HUES48 (cell line): Measurements from ENCODE around the gene HIPK2.

Experiments used
- H3K27ac ChIP-seq: one replicate; pipeline ENCODE4 v1.7.0; 2013; ENCODE audit warnings: low read depth, low read length, inconsistent platforms
- H3K27me3 ChIP-seq: 2 replicates; pipeline ENCODE4 v1.6.1; 2013; ENCODE audit warnings: mild to moderate bottlenecking, low read length; ENCODE audit not compliant: control insufficient read depth, insufficient read depth
- H3K36me3 ChIP-seq: 2 replicates; pipeline ENCODE4 v1.6.1; 2013; ENCODE audit warnings: low read length; ENCODE audit not compliant: control insufficient read depth, insufficient read depth
- H3K4me1 ChIP-seq: 2 replicates; pipeline ENCODE4 v1.6.1; 2013; ENCODE audit warnings: mild to moderate bottlenecking, low read length; ENCODE audit not compliant: control insufficient read depth, insufficient read depth
- H3K4me3 ChIP-seq: 2 replicates; pipeline ENCODE4 v1.5.1; 2013; ENCODE audit warnings: mild to moderate bottlenecking, low read depth, low read length
- H3K9ac ChIP-seq: 2 replicates; pipeline ENCODE4 v1.6.1; 2013; ENCODE audit warnings: mild to moderate bottlenecking, low read depth, low read length, moderate library complexity
- H3K9me3 ChIP-seq: 2 replicates; pipeline ENCODE4 v1.6.1; 2013; ENCODE audit warnings: low read length; ENCODE audit not compliant: control insufficient read depth, insufficient read depth

Gene HIPK2

GRCh38 chr7:139811066-139811465, 33.3 kb upstream of the HIPK2 start:
- no peaks in the 10 kb centered on the region for H3K4me1 ChIP-seq
- H3K36me3 ChIP-seq: no peaks in the 10 kb centered on the region
- no peak overlapping the region for H3K4me3 ChIP-seq
- H3K9ac ChIP-seq: no peak overlapping the region
- H3K27me3 ChIP-seq: no peaks in the 10 kb centered on the region
- H3K9me3 ChIP-seq: no peaks in the 10 kb centered on the region
- H3K27ac ChIP-seq: no peak overlapping the region

DNA sequence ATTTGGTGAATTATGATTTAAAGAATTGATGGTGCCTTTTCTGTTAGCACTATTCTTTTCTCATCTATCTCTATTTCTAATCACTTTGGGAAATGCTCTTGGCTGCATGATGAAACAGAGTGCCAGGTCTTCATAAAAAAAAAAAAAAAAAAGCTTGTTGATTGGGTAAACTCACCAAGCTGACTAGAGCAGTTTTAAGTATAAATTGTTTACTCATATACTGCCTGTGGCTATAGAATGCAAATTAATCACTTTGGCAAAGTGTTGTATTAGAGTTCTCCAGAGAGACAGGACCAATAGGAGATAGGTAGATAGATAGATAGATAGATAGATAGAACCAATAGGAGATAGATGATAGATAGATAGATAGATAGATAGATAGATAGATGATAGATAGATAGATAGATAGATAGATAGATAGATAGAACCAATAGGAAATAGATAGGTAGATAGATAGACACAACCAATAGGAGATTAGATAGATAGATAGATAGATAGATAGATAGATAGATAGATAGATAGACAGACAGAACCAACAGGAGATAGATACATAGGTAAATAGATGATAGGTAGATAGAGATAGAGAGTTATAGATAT, 31.1 kb upstream of the HIPK2 start:
- Histone ChIP-seq H3K4me3 (no peak overlapping the region), H3K27ac (no peak overlapping the region), H3K27me3 (no peaks in the 10 kb centered on the region), H3K4me1 (no peaks in the 10 kb centered on the region), H3K9me3 (peaks cover 9% of the 10 kb centered on the region), H3K36me3 (no peaks in the 10 kb centered on the region), H3K9ac (no peak overlapping the region)

GRCh38 chr7:139808427-139808826, 30.6 kb upstream of the HIPK2 start:
- H3K27me3 ChIP-seq: no peaks in the 10 kb centered on the region
- H3K36me3 ChIP-seq: no peaks in the 10 kb centered on the region
- H3K27ac ChIP-seq: no peak overlapping the region
- peaks cover 14% of the 10 kb centered on the region for H3K9me3 ChIP-seq
- no peaks in the 10 kb centered on the region for H3K4me1 ChIP-seq
- H3K4me3 ChIP-seq: no peak overlapping the region
- H3K9ac ChIP-seq: no peak overlapping the region

- Histone ChIP-seq H3K4me1 (no peaks in the 10 kb centered on the region), H3K27me3 (no peaks in the 10 kb centered on the region)
These were observed 29.2 kb upstream of the HIPK2 start for GRCh38 chr7:139807009-139807408.

GRCh38 chr7:139804571-139804970, 26.8 kb upstream of the HIPK2 start:
- Histone ChIP-seq H3K4me1 (no peaks in the 10 kb centered on the region), H3K27ac (no peak overlapping the region), H3K4me3 (no peak overlapping the region), H3K27me3 (no peaks in the 10 kb centered on the region), H3K9ac (no peak overlapping the region), H3K9me3 (peaks cover 18% of the 10 kb centered on the region), H3K36me3 (no peaks in the 10 kb centered on the region)

More at GRCh38 chr7:139807009-139807408, 29.2 kb upstream of the HIPK2 start:
- peaks cover 18% of the 10 kb centered on the region for H3K9me3 ChIP-seq
- no peak overlapping the region for H3K4me3 ChIP-seq
- H3K27ac ChIP-seq: no peak overlapping the region
- no peak overlapping the region for H3K9ac ChIP-seq
- no peaks in the 10 kb centered on the region for H3K36me3 ChIP-seq

DNA sequence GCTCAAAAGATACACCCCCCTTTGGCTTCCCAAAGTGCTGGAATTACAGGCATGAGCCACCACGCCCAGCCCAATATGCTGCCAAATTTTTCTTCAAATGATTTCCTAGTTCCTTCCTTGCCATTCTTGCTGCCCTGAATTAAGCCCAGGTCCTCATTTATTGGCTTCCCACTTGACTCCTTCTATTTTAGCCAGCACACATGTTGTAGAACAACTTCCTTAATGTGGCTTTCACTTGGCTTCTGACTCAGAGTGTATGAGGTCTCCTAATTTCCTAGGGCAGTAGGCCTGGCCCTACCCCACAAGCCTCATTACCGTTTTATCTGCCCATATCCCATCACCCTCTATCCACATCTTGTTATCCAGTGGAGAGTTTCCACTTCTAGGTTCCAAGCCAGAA, 21.8 kb upstream of the HIPK2 start:
- no peaks in the 10 kb centered on the region for H3K27me3 ChIP-seq
- peaks cover 12% of the 10 kb centered on the region for H3K9me3 ChIP-seq
- H3K36me3 ChIP-seq: no peaks in the 10 kb centered on the region
- H3K4me1 ChIP-seq: no peaks in the 10 kb centered on the region
- H3K4me3 ChIP-seq: no peak overlapping the region
- no peak overlapping the region for H3K9ac ChIP-seq
- no peak overlapping the region for H3K27ac ChIP-seq

DNA sequence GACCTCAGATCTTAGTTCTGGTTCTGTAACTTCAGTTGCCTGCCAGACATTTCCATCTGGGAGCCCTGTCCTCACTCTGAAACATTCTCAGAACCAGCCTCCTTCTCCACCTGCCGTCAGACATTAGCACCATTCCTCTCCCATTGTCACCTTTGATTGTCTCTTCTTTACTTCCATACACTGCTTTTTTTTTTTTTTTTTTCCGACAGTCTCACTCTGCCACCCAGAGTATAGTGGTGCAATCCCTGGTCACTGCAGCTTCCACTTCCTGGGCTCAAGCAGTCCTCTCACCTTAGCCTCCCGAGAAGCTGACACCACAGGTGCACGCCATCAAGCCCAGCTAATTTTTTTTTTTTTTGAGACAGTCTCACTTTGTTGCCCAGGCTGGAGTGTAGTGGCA, 21.1 kb upstream of the HIPK2 start:
- peaks cover 8% of the 10 kb centered on the region for H3K9me3 ChIP-seq
- H3K9ac ChIP-seq: no peak overlapping the region
- no peak overlapping the region for H3K27ac ChIP-seq
- H3K36me3 ChIP-seq: no peaks in the 10 kb centered on the region
- H3K4me1 ChIP-seq: no peaks in the 10 kb centered on the region
- H3K27me3 ChIP-seq: no peaks in the 10 kb centered on the region
- H3K4me3 ChIP-seq: no peak overlapping the region

DNA sequence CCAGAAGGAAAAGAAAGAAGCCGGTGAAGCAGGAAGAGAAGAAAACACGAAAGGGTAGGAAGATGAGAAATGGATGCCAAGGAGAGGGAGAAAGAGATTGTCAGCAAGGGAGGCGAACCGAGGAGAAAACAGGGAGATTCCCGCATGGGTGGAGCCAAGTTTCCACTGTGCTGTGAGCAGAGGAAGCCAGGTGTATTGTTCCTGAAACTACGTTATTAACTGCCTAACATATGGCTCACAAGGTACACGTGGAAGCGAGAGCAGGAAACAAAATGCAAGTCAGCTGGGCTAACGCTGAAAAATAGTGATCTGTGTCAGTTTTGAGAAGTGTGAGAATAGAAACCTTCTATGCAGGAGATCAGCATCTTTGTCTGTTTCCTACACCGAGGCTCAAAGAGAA, 20.4 kb upstream of the HIPK2 start:
- Histone ChIP-seq H3K4me3 (no peak overlapping the region), H3K9ac (no peak overlapping the region)

GRCh38 chr7:139797607-139798006, 19.8 kb upstream of the HIPK2 start:
- no peak overlapping the region for H3K9ac ChIP-seq
- no peak overlapping the region for H3K27ac ChIP-seq
- no peaks in the 10 kb centered on the region for H3K4me1 ChIP-seq
- H3K36me3 ChIP-seq: no peaks in the 10 kb centered on the region
- no peak overlapping the region for H3K4me3 ChIP-seq
- no peaks in the 10 kb centered on the region for H3K27me3 ChIP-seq
- no peaks in the 10 kb centered on the region for H3K9me3 ChIP-seq

More for the DNA sequence above, 20.4 kb upstream of the HIPK2 start:
- H3K4me1 ChIP-seq: no peaks in the 10 kb centered on the region
- H3K27ac ChIP-seq: no peak overlapping the region
- no peaks in the 10 kb centered on the region for H3K36me3 ChIP-seq
- peaks cover 1% of the 10 kb centered on the region; the same call in 1 of the 2 replicates for H3K9me3 ChIP-seq
- no peaks in the 10 kb centered on the region for H3K27me3 ChIP-seq

DNA sequence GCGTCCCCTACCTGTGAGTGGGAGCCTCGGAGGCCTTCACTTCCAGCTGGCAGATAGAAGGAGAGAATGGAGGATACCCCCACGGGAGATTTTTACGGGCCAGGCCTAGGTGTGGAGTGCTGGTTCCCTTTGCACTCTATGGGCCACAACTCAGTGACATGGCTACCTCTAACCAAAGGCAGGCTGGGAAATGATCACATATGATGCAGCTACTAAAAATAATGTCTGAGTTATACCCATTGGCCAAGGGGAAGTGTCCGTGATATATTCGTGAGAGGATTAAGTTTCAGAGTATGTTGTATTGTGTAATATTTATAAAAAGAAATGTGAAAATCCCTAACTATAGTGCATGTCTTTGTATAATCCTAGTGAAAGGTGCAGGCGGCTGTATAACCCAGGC, 13.5 kb upstream of the HIPK2 start:
- H3K4me1 ChIP-seq: no peaks in the 10 kb centered on the region
- H3K4me3 ChIP-seq: no peak overlapping the region
- H3K36me3 ChIP-seq: no peaks in the 10 kb centered on the region
- H3K27ac ChIP-seq: no peak overlapping the region
- H3K27me3 ChIP-seq: no peaks in the 10 kb centered on the region
- H3K9ac ChIP-seq: no peak overlapping the region
- H3K9me3 ChIP-seq: no peaks in the 10 kb centered on the region

DNA sequence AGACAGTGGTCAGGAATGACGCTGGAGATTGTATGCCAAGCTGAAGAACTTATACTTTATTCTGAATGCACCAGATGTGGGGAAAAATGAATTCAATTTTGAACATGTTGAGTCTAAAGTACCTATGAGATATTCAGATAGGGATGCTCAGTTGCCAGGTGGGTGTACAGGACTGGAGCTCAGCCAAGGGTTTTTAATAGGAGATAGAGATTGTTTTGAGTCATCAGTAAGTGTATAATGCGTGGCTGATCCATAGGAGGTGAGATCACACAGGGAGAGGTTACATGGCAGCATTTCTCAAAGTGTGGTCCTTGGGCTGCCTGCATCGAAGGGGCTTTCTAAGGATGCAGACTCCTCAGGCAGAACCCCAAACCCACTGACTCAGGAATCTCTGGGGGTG, 6.8 kb upstream of the HIPK2 start:
- Histone ChIP-seq H3K4me1 (peaks cover 15% of the 10 kb centered on the region), H3K27ac (no peak overlapping the region), H3K9me3 (no peaks in the 10 kb centered on the region), H3K36me3 (no peaks in the 10 kb centered on the region), H3K27me3 (peaks cover 15% of the 10 kb centered on the region), H3K4me3 (no peak overlapping the region), H3K9ac (no peak overlapping the region)
